HEK293 (cell line): ENCODE results near the gene CMIP.

ENCODE experiments used
- CTCF ChIP-seq: fragments of 450-650 bp; formaldehyde crosslinking; IDR thresholded peaks from 2 replicates; pipeline ENCODE4 v1.5.1; 2016; ENCODE audit warnings: missing biosample characterization, missing genetic modification characterization
- HIC1 ChIP-seq: fragments of 450-650 bp; formaldehyde crosslinking; IDR thresholded peaks from 2 replicates; pipeline ENCODE4 v1.5.1; 2016; ENCODE audit warnings: missing biosample characterization, missing genetic modification characterization
- PBX3 ChIP-seq: sonication (generic); formaldehyde crosslinking; IDR thresholded peaks from 2 replicates; pipeline ENCODE4 v1.8.1; 2022; ENCODE audit warnings: mild to moderate bottlenecking, moderate library complexity, missing genetic modification reagents
- YY1 ChIP-seq: fragments of 450-650 bp; formaldehyde crosslinking; IDR thresholded peaks from 2 replicates; pipeline ENCODE4 v1.5.1; 2018; ENCODE audit warnings: missing biosample characterization, missing genetic modification characterization
- ZBTB20 ChIP-seq: fragments of 450-650 bp; formaldehyde crosslinking; IDR thresholded peaks from 2 replicates; pipeline ENCODE4 v1.5.1; 2016; ENCODE audit warnings: missing biosample characterization, missing genetic modification characterization
- ZNF488 ChIP-seq: fragments of 450-650 bp; formaldehyde crosslinking; IDR thresholded peaks from 2 replicates; pipeline ENCODE4 v1.5.1; 2016; ENCODE audit warnings: missing biosample characterization, missing genetic modification characterization
- ZNF510 ChIP-seq: fragments of 450-650 bp; formaldehyde crosslinking; IDR thresholded peaks from 2 replicates; pipeline ENCODE4 v1.5.1; 2018; ENCODE audit warnings: mild to moderate bottlenecking, missing genetic modification characterization, missing biosample characterization; ENCODE audit not compliant: insufficient replicate concordance
- ZNF747 ChIP-seq: fragments of 450-650 bp; formaldehyde crosslinking; IDR thresholded peaks from 2 replicates; pipeline ENCODE4 v1.5.1; 2016; ENCODE audit warnings: missing biosample characterization, missing genetic modification characterization

GRCh38 chr16:81616321-81617020 is 171.9 kb downstream of the CMIP start:
- no peak for TF ChIP-seq CTCF
- no peak for TF ChIP-seq ZNF488
- TF ChIP-seq ZBTB20 (tag by site-specific recombination), result no peak
- TF ChIP-seq YY1 (tag by site-specific recombination), result no peak
- no peak for TF ChIP-seq HIC1
- TF ChIP-seq ZNF747 (tag by site-specific recombination), result no peak
- TF ChIP-seq ZNF510 (tag by site-specific recombination), result no peak
- TF ChIP-seq PBX3 (CRISPR knock-in tag), result no peak
